GM19043 (cell line): ENCODE results near the gene PTPRN2.

Source experiments
- ATAC-seq: cut with Tn5 transposase; IDR thresholded peaks from one replicate; pipeline ENCODE4 v1.9.1; 2021; ENCODE audit warnings: low read depth; ENCODE audit not compliant: unreplicated experiment

The PTPRN2 gene

GRCh38 chr7:157656195-157656769 lies 931.3 kb downstream of the PTPRN2 start:
- ATAC-seq, result no peak

DNA sequence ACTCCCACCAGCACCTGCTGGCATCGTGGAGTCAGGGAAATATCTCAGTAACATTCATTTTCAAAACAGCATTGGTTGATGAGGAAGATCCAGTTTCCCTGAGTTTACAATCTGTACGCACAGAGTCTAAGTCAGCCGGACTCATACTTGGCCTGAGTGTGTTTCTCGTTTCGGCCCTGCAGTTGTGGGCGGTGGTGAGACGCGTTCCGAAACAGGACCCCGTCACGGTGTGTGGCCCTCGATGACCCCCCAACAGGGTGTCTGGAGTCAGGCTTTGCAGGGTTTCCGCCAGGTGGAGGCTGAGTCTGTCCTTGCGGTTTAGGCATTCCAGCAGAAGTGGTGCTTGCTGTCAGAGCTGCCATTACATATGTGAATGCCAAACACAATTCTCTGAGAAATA lies 933.3 kb downstream of the PTPRN2 start:
- no peak for ATAC-seq

DNA sequence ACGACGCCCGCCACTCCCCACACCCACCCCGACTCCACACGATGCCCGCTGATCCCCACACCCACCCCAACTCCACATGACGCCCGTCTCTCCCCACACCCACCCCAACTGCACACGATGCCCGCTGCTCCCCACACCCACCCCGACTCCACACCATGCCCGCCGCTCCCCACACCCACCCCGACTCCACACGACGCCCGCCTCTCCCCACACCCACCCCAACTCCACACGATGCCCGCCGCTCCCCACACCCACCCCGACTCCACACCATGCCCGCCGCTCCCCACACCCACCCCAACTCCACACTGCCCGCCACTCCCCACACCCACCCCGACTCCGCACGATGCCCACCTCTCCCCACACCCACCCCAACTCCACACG lies 933.8 kb downstream of the PTPRN2 start:
- ATAC-seq, result no peak

- no peak for ATAC-seq
Measured at GRCh38 chr7:157652954-157653826, 934.4 kb downstream of the PTPRN2 start.

- ATAC-seq, result no peak
Measured at GRCh38 chr7:157652161-157652953, 935.3 kb downstream of the PTPRN2 start.

- no peak for ATAC-seq
Measured at GRCh38 chr7:157651366-157652160, 936.1 kb downstream of the PTPRN2 start.

DNA sequence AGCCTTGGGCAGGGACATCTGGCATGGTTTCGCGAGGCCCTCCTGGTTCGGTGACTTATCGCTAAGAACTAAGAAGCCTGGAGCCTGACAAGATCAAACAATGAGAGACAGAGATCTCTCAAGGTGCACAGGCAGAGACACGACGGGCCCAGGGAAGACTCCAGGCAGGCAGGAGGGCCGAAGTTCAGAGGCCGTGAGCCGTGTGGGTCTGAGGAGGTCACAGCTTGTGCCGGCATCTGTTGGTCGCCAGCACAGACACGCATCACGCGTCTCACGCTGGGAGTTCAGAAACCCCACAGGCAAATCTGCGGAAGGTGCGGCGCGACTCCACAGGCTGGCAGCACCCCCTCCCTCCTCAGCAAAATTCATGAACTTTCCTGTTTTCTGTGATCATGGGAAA lies 936.8 kb downstream of the PTPRN2 start:
- ATAC-seq, result no peak

DNA sequence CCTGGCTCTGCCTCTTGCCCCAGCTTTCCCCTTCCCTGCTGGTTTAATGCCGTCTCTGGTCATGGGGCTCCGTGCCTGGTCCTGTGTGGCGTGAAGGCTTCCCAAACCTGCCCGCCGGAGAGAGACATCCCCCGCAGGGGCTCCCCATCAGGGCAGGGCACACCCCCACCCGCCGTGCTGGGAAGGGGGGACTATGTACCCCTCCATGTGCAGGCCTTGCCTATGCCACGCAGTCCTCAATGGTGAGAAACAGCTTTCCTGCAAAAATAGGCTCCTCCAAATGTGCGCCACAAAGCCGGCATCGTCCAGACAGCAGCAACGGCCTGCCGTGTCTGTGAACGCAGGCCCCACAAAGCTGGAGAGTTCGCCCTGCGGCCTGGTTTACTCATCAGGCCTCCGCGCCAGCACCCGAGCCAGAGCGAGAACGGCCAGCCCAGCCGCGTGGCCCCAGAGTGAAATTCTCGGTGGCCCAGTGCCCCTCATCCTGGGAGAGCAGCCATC lies 937.4 kb downstream of the PTPRN2 start:
- no peak for ATAC-seq

DNA sequence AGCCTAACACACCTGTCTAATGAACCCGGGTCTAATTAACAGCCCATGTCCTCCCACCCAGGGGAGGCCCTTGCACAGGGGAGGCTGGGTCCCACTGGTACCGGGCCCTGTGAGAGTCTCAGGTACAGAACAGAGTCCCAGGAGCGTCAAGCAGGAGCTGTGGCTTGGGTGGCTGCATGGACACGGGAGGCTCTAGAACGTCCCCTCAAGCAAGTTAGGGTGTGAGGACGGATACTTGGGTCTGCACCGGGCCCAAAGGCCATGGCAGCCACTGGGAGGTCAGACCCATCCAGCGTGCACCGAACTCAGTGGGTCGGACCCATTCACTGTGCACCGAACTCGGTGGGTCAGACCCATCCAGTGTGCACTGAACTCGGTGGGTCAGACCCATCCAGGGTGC lies 941.1 kb downstream of the PTPRN2 start:
- ATAC-seq, result no peak

- no peak for ATAC-seq
Measured at GRCh38 chr7:157645539-157645938, 942.1 kb downstream of the PTPRN2 start.

DNA sequence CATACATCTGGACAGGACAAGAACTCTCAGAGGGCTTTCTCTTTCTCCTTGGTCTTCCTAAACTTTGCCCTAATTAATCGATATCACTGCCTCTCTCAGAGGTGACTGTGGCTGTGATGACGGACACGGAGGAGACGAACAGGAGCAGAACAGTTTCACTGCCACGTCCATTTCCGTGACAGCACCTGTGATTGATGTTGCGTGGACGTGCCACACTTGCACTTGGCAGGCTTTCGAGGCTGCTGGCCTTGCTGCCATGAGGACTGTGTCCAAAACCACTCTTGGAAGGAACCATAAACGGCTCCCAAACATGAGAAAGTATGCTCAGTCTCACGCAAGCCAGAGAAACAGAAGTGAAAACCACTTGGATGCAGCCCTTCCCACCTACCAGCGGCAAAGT lies 942.7 kb downstream of the PTPRN2 start:
- no peak for ATAC-seq

DNA sequence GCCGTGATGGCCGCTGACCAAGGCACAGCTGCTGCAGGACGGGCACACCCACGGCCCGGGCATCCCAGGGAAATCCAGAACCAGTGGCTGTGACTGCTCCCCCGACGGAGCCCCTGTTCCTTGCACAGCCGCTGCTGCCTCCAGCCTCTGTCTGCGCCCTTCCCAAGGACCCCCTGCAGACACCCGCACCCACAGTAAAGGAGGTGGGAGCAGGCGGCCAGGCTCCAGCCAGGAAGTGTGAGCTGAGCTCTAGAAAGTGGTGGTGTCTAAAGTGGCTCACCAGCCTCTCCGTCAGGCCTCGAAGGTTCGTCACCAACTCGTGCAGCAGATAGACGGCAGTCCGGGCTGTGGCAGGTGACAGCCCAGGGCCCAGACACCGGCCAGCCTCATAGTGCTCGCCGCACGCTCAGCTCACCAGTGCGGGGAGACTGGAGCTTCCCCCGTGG lies 944.1 kb downstream of the PTPRN2 start:
- no peak for ATAC-seq

DNA sequence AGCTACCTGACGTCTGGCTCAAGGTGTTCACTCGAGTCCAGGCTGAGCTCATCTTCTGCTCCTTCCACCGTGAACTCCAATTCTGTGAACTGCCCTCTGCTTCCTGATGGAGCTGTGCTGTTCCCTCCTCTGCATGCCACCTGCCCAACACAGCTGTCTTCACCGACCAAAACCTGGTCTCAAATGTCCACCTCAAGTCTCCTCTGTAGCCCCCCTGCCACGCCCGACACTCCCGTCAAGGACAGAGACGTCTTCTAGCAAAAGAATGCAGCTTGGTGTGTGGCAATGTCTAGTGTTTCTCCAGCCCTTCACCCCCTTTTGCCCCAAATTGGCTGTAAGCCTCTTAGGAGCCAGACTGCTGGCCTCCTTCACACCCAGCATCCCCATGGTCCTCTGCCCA lies 945.8 kb downstream of the PTPRN2 start:
- no peak for ATAC-seq

DNA sequence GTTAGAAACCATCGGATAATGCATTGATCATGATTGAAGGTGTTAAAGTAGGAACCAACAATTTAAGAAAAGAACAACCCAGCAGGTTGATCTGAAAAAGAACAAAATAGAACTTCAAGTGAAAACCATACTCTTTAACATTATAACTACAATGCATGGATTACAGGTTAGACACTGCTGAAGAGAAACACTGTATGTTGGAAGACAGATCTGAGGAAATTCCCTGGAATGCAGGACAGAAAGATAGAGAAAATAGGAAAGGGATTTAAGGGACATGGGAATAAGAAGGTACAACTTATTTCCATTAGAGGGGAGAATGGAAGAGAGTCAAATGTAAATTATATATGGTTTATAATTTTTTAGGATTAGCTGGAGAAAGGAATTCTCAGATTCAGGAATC lies 947.5 kb downstream of the PTPRN2 start:
- ATAC-seq, result no peak

- ATAC-seq, result no peak
Measured at GRCh38 chr7:157638563-157638962, 949.1 kb downstream of the PTPRN2 start.

- ATAC-seq, result no peak
Measured at GRCh38 chr7:157637216-157637949, 950.2 kb downstream of the PTPRN2 start.

- ATAC-seq, result no peak
Measured at GRCh38 chr7:157635669-157636068, 952.0 kb downstream of the PTPRN2 start.

- no peak for ATAC-seq
Measured at GRCh38 chr7:157635148-157635500, 952.5 kb downstream of the PTPRN2 start.

DNA sequence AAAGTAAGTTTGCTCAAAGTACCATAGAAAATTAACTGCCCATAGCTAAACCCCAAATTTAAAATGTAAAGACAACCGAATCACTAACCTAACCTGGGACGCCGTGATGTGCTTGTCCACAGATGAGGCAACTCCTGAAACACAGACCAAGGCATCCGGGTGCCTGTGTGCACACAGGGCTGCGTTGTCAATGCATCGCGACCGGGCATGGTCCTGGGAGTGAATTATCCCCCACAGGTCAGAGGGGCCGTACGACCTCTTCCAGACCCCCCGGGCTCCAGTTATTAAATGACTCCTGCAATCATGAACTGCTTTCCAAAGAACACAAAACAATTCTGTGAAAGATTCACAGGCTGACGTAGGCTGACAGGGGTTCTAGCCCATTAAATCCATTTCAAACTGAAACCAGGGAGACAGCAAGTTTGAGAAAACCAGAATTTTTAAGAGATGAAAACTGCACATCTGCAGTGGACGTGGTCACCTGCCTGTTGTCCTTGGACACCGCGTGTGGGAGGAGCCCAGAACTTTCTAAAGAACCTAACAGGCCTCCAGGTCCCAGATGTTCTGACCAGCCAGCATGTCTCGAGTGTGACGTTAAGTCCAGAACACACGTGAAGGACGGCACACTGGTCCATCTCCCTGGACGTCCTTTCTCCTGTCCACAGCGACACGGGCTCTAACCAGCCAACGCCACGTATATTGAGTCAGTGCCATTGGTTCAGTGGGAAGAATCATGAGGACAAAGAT lies 953.0 kb downstream of the PTPRN2 start:
- ATAC-seq, result no peak
